Keratinocyte (primary cell): ENCODE results near the gene CXCL1. TPM values are rescaled to one million over a fixed set of nuclear protein-coding genes. Genes with fewer than 3 reads are reported as not detected.

Experiments used
- DNase-seq: peaks from one replicate; pipeline ENCODE4 v3.0.0-alpha.2; 2011; ENCODE audit warnings: low read depth, missing footprints, low spot score
- FAIRE-seq: peaks from 2 replicates; lab custom pipeline; 2011; peaks lifted over from hg19 to GRCh38; lab: Jason Lieb, UNC
- H2AFZ ChIP-seq: 2 replicates; pipeline ENCODE4 v1.6.0; 2012; ENCODE audit warnings: low read length, control low read depth, inconsistent platforms; ENCODE audit not compliant: control insufficient read depth
- H3K27ac ChIP-seq: 2 replicates; pipeline ENCODE4 v1.5.1; 2011; ENCODE audit warnings: low read length; ENCODE audit not compliant: control insufficient read depth, insufficient read depth
- H3K27me3 ChIP-seq: 3 replicates; pipeline ENCODE4 v1.6.0; 2011; ENCODE audit warnings: low read length; ENCODE audit not compliant: control insufficient read depth, insufficient read depth; ENCODE audit errors: extremely low read depth
- H3K36me3 ChIP-seq, 2 experiments: 2 replicates in 1 of 2; 3 replicates in 1 of 2; pipeline ENCODE4 v1.5.1; 2011; ENCODE audit warnings: low read length in 2 of 2, mild to moderate bottlenecking in 1 of 2; ENCODE audit not compliant: control insufficient read depth in 2 of 2, insufficient read depth in 2 of 2; ENCODE audit errors: extremely low read depth in 1 of 2
- H3K4me1 ChIP-seq: 3 replicates; pipeline ENCODE4 v1.5.1; 2011; ENCODE audit warnings: low read length; ENCODE audit not compliant: control insufficient read depth, insufficient read depth; ENCODE audit errors: extremely low read depth
- H3K4me2 ChIP-seq: 3 replicates; pipeline ENCODE4 v1.6.0; 2011; ENCODE audit warnings: low read depth, low read length; ENCODE audit not compliant: control insufficient read depth, insufficient read depth; ENCODE audit errors: extremely low read depth
- H3K4me3 ChIP-seq, 3 experiments: fragments of 200-600 bp in 1 of 3; sonication (generic) in 1 of 3; 2 replicates in 2 of 3; 3 replicates in 1 of 3; pipeline ENCODE4 v1.5.1; 2011 to 2016; ENCODE audit warnings: low read length in 3 of 3, mild to moderate bottlenecking in 3 of 3, control low read depth in 2 of 3, inconsistent platforms in 1 of 3, low read depth in 1 of 3, mixed read lengths in 1 of 3, mixed run types in 1 of 3, moderate library complexity in 1 of 3; ENCODE audit not compliant: control insufficient read depth in 2 of 3, insufficient read depth in 2 of 3; ENCODE audit errors: extremely low read depth in 1 of 3
- H3K79me2 ChIP-seq: 2 replicates; pipeline ENCODE4 v1.6.0; 2012; ENCODE audit warnings: low read length; ENCODE audit not compliant: control insufficient read depth, insufficient read depth
- H3K9ac ChIP-seq: 3 replicates; pipeline ENCODE4 v1.6.0; 2011; ENCODE audit warnings: low read length; ENCODE audit not compliant: control insufficient read depth, insufficient read depth; ENCODE audit errors: extremely low read depth
- H3K9me1 ChIP-seq: 3 replicates; pipeline ENCODE4 v1.6.0; 2011; ENCODE audit warnings: low read length; ENCODE audit not compliant: control insufficient read depth, insufficient read depth; ENCODE audit errors: extremely low read depth
- H3K9me3 ChIP-seq: 2 replicates; pipeline ENCODE4 v1.5.1; 2012; ENCODE audit warnings: low read depth, low read length; ENCODE audit not compliant: control insufficient read depth
- H4K20me1 ChIP-seq: 3 replicates; pipeline ENCODE4 v1.6.0; 2011; ENCODE audit warnings: low read length; ENCODE audit not compliant: control insufficient read depth, insufficient read depth; ENCODE audit errors: extremely low read depth
- CTCF ChIP-seq, 3 experiments: IDR thresholded peaks in 1 of 3; conservative IDR thresholded peaks in 1 of 3; optimal IDR thresholded peaks in 1 of 3; 2 replicates in 2 of 3; 3 replicates in 1 of 3; pipeline versions ENCODE3 to v1.5.1; 2011; ENCODE audit warnings: low read length in 3 of 3, mild to moderate bottlenecking in 3 of 3, moderate library complexity in 2 of 3, control low read depth in 1 of 3, inconsistent platforms in 1 of 3; ENCODE audit not compliant: insufficient read depth in 2 of 3; ENCODE audit errors: extremely low read depth in 1 of 3
- EZH2 ChIP-seq: IDR thresholded peaks from one replicate; pipeline ENCODE4 v1.6.1; 2012; ENCODE audit warnings: inconsistent platforms, mild to moderate bottlenecking, low read length, moderate library complexity
- dilution Hi-C: fragments of 300-500 bp; cut with MboI; formaldehyde crosslinking; loops from one replicate; pipeline ENCODE4 v1.7.0; 2020; ENCODE audit warnings: low sequenced_read_pairs; ENCODE audit not compliant: extremely low pct_ligation_motif_present
- polyA plus RNA-seq, 5 experiments: library from polyadenylated mRNA; depleted of rRNA in 3 of 5; stranded (reverse) in 3 of 5; stranded (forward) in 1 of 5; unstranded in 1 of 5; fragments of >200 nt; gene quantifications; 1 replicate in 1 of 5; 2 replicates in 3 of 5; 3 replicates in 1 of 5; pipeline versions ENCODE4 v1.2.1 to v1.2.3, GENCODE V29; 2011 to 2012; ENCODE audit warnings: missing spikeins in 2 of 5, low read depth in 1 of 5, low replicate concordance in 1 of 5

The CXCL1 gene
- polyA plus RNA-seq, 1 donor (not counting 4 experiments of a cell fraction or from before 2014, with no cell fraction given), result 35.5 TPM

- no peak overlapping the region for H3K4me2 ChIP-seq
- H3K36me3 ChIP-seq, result no peaks in the 10 kb centered on the region
- no peak overlapping the region for H3K4me3 ChIP-seq
- H3K4me1 ChIP-seq, result peaks cover under 1% of the 10 kb centered on the region
- H4K20me1 ChIP-seq, result no peaks in the 10 kb centered on the region
- no peaks in the 10 kb centered on the region for H3K27me3 ChIP-seq
- H3K9ac ChIP-seq, result no peak overlapping the region
- H3K9me3 ChIP-seq, result no peaks in the 10 kb centered on the region
- TF ChIP-seq EZH2, result no peak
- TF ChIP-seq CTCF (optimal IDR thresholded peaks at IDR 0.05 in 1 of 3, IDR thresholded peaks at IDR 0.05 in 1 of 3, conservative IDR thresholded peaks at IDR 0.05 in 1 of 3; ENCODE audit: extremely low read depth in 1 of 3, insufficient read depth in 2 of 3, low read length in 3 of 3), result no peak
- DNase-seq, result no peak
- H2AFZ ChIP-seq, result no peak overlapping the region
- dilution Hi-C loops, result no loop called here
- FAIRE-seq, result no peak
- no peak overlapping the region for H3K27ac ChIP-seq
- H3K9me1 ChIP-seq, result no peaks in the 10 kb centered on the region
- H3K79me2 ChIP-seq, result no peaks in the 10 kb centered on the region
Measured at GRCh38 chr4:73891326-73891725, 22.1 kb downstream of the CXCL1 start.

DNA sequence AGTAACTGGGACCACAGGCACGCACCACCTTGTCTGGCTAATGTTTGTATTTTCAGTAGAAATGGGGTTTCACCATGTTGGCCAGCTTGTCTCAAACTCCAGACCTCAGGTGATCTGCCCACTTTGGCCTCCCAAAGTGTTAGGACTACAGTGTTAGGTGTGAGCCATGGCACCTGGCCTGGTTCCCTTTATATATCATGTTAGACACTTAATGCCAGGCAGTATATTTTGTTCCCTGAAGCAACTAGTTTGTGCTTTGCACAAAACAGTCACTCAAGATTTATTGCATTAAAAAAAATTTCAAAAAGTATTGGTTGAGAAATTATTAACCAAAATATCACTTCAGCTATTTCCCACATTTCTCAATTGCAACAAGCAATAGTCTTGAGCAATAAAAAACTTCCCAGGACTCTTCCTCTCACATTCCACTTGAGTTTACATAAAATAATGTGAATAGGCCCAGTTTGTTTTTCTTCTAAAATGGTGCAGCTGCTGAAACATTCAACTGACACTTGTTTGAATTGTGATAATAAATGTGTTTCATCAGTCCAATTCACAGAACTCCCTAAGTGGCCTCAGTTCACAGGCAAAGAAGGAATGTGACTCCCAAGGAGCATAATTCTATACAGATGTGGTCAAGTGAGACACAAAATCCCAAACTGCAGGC is 22.7 kb downstream of the CXCL1 start:
- H2AFZ ChIP-seq, result no peak overlapping the region
- H3K9me1 ChIP-seq, result no peaks in the 10 kb centered on the region
- H3K4me2 ChIP-seq, result no peak overlapping the region
- no peaks in the 10 kb centered on the region for H3K4me1 ChIP-seq
- FAIRE-seq, result no peak
- no peaks in the 10 kb centered on the region for H3K9me3 ChIP-seq
- no peaks in the 10 kb centered on the region for H3K79me2 ChIP-seq
- no peaks in the 10 kb centered on the region for H4K20me1 ChIP-seq
- DNase-seq, result no peak
- no peak overlapping the region for H3K4me3 ChIP-seq
- H3K9ac ChIP-seq, result no peak overlapping the region
- TF ChIP-seq EZH2 (no peak), CTCF (optimal IDR thresholded peaks at IDR 0.05 in 1 of 3, IDR thresholded peaks at IDR 0.05 in 1 of 3, conservative IDR thresholded peaks at IDR 0.05 in 1 of 3; ENCODE audit: extremely low read depth in 1 of 3, insufficient read depth in 2 of 3, low read length in 3 of 3) (no peak)
- no peaks in the 10 kb centered on the region for H3K36me3 ChIP-seq
- H3K27me3 ChIP-seq, result no peaks in the 10 kb centered on the region
- H3K27ac ChIP-seq, result no peak overlapping the region
- dilution Hi-C loops, result no loop called here
